ENCODE measurements around the gene GAS1.

GAS1 gene

GRCh38 chr9:86947146-86948073 is at the start of gene GAS1:
Gene GAS1 (minus strand): TSS chr9:86947506. CDS start chr9:86946779, 727 bp downstream.
- DNase-seq (ENCODE audit: low read depth in 1 of 2, low spot score in 1 of 2) = peak; percentile 29 to 59

- DNase-seq (ENCODE audit: low read depth in 1 of 2, low spot score in 1 of 2) = no peak
Measured at GRCh38 chr9:86994231-86994630, 46.9 kb upstream of the GAS1 start.

DNA sequence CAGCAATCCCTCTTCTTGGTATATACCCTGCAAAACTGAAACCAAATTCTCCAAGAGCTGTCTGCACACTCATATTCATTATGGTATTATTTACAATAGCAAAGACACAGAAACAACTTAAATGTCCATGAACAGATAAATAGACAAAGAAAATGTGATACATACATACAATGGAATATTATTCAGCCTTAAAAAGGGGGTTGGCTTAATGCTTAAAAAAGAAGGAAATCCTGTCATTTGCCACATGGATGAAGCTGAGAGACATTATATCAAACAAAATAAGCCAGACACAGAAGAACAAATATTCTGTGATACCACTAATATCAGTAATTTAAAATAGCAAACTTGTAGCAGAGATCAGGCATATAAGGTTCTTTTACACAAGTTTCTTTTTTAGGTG is 46.5 kb upstream of the GAS1 start:
- DNase-seq (ENCODE audit: low read depth in 1 of 2, low spot score in 1 of 2) = no peak

DNA sequence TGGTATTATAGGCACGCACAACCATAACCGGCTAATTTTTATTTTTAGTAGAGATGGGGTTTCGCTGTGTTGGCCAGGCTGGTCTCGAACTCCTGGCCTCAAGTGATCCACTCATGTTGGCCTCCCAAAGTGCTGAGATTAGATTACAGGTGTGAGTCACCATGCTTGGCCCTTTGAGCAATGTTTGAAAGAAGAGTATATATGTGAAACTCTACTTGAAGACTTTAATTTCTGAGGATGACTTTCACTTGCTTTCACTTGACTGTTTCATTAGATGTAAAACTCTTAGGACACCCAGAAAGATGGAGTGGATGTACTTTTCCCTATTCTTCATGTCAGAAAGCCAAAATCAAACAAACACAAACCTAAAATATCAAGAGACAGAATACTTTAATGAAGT is 43.8 kb upstream of the GAS1 start:
- DNase-seq (ENCODE audit: low read depth in 1 of 2, low spot score in 1 of 2) = no peak

- no peak for DNase-seq (ENCODE audit: low read depth in 1 of 2, low spot score in 1 of 2)
Measured at GRCh38 chr9:86990290-86990689, 43.0 kb upstream of the GAS1 start.

DNA sequence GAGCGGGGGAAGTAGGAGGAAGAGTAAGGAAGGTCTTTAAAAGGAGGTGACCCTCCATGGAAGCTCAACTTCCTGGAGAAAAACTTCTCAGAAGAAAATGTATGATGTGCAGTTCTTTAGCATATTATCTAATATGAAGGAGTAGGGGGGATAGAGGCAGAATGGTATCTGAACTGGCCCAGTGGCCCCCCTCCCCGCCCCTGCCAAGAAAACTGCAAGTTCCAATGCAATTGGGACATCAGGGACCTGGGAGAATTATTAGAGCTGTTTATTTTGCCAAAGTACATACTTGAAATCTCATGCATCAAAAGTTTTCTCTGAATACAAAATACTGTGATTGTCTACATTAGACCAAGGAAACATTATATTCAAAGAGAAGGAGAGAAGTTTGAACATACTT is 40.6 kb upstream of the GAS1 start:
- DNase-seq (ENCODE audit: low read depth in 1 of 2, low spot score in 1 of 2) = no peak

DNA sequence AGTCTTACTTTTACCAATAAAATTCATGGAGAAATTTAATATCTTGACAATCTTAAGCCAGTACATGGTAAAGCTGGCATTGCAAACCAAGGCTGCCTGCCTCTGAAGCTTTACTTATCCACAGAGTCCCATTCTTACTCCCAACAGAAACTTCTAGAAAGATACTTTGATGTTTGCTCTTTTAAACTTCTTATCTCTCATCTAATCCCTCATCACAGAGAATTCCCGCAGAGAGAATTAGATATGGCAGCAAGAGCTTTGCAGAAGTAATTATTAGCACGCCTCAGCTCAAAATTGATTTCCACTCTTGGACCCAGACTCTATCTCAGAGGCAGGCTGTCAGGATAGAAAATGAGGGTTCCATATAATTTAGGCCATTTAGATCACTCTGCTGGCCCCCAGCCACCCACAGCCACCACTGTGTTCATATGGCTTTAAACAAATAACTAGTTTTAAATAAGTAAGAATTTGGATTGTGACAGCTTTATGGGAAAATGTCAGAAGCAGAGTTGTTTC is 37.9 kb upstream of the GAS1 start:
- no peak for DNase-seq (ENCODE audit: low read depth in 1 of 2, low spot score in 1 of 2)

DNA sequence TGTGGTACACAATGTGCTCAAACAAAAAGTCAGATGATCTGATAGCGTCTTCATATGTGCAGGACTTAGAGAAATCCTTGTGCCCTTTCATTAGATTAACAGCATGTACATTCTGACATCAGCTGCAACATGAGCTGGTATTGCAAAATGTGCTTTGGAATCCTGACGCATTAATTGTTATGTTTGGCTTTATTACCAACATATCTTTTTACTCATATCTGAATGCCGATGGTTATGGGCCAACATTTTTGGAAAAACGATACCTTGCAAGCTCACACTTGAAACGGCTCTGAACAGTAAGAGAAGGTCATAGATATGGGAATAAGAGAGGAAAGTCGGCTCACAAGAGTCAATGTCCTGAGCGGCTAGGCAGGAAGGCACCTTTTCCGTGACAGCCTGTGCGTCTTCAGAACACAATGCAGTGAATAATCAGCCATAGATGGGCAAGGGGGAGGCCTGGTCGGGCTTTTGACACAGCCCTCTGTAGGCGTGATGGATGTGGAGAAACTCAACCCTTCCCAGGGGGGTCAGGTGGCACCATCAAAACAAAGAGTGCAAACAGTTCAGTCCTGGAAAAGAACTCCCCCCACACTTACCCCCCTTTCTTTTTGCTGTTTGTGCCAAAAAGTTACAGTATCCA is 36.4 kb upstream of the GAS1 start:
- no peak for DNase-seq (ENCODE audit: low read depth in 1 of 2, low spot score in 1 of 2)

- DNase-seq (ENCODE audit: low read depth in 1 of 2, low spot score in 1 of 2) = no peak
Measured at GRCh38 chr9:86983249-86983619, 35.9 kb upstream of the GAS1 start.

DNA sequence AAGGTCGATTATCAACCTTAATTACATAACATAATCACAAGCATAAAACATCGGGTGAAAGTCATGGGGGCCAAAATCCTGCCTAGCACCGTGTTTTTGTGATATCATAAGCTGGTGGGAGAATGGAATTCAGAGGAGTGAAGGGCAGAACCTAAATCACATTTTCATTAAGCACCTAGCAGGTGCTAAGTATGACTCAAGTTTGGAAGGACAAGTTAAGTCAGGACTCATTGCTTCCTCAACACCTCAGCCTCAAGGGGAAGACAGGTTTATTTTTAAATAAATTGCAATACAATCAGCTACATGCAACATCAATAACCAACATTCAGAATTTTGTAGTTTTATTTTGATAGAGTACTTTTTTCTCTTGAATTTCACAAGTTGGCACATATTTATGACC is 33.5 kb upstream of the GAS1 start:
- no peak for DNase-seq (ENCODE audit: low read depth in 1 of 2, low spot score in 1 of 2)

- no peak for DNase-seq (ENCODE audit: low read depth in 1 of 2, low spot score in 1 of 2)
Measured at GRCh38 chr9:86979657-86980056, 32.4 kb upstream of the GAS1 start.

DNA sequence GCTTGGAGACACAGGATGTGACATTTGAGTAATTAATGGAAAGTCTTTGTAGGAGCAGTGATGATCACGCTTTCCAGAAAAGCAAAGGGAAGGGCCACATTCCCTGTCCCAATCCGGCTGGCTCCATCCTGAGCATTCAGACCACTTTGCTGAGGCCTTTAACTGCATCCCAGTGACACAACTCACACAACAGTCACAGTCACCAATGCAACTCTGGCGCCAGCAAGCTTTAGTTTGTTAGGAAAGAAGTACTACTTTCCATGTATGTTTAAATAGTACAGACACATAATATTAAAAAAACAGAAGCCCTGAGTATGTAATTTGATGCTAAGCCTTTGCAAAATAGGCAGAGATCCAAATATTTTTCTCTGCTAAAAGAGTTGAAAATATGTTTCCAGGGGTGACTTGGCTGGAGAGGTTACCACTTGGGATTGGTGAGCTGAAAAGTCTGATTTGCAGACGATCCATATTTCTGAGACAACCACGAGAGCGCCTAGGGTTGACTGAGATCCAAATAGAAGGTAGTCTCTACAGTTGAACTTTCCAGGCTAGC is 31.7 kb upstream of the GAS1 start:
- no peak for DNase-seq (ENCODE audit: low read depth in 1 of 2, low spot score in 1 of 2)

DNA sequence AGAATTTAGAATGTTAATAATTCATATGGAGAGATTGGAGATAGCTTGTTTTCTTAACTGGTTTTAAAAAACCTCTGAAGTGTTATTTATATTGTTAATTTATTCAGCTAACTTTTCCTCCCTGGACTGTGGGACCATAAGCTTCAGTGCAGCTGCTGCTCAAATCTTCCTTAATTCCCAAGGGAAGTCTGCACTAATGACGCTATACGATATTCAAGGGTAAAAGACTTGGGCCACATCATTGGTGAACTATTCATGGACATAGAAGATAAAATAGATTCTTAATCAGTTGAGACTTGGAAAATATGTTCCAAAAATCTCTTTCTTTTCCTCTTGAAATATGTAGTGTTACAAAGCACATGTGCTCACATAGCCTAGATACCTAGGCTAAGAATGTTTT is 31.1 kb upstream of the GAS1 start:
- DNase-seq (ENCODE audit: low read depth in 1 of 2, low spot score in 1 of 2) = no peak

- no peak for DNase-seq (ENCODE audit: low read depth in 1 of 2, low spot score in 1 of 2)
Measured at GRCh38 chr9:86977205-86977835, 30.0 kb upstream of the GAS1 start.

- no peak for DNase-seq (ENCODE audit: low read depth in 1 of 2, low spot score in 1 of 2)
Measured at GRCh38 chr9:86975606-86976005, 28.3 kb upstream of the GAS1 start.

- DNase-seq (ENCODE audit: low read depth in 1 of 2, low spot score in 1 of 2) = no peak
Measured at GRCh38 chr9:86975036-86975435, 27.7 kb upstream of the GAS1 start.

- DNase-seq (ENCODE audit: low read depth in 1 of 2, low spot score in 1 of 2) = no peak
Measured at GRCh38 chr9:86974421-86974820, 27.1 kb upstream of the GAS1 start.

DNA sequence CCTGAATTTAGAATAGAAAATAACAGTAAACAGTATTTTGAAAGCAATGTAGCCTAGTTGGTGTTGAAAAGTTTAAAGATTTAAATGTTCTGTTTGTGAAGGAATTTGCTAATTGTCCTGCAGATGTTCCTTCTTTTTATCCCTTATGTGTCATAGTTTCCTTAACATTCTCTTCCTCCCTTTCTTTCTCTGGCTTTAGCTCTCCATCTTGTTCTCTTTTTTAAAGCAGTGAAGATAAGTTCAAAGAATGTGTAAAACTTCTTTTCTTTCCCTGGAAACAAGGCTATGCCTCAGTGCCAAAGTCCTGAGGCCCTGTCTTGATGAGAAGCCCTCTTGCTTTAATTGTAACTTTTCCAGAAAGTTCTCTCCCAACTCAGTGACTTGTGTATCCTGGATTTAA is 24.4 kb upstream of the GAS1 start:
- no peak for DNase-seq (ENCODE audit: low read depth in 1 of 2, low spot score in 1 of 2)

DNA sequence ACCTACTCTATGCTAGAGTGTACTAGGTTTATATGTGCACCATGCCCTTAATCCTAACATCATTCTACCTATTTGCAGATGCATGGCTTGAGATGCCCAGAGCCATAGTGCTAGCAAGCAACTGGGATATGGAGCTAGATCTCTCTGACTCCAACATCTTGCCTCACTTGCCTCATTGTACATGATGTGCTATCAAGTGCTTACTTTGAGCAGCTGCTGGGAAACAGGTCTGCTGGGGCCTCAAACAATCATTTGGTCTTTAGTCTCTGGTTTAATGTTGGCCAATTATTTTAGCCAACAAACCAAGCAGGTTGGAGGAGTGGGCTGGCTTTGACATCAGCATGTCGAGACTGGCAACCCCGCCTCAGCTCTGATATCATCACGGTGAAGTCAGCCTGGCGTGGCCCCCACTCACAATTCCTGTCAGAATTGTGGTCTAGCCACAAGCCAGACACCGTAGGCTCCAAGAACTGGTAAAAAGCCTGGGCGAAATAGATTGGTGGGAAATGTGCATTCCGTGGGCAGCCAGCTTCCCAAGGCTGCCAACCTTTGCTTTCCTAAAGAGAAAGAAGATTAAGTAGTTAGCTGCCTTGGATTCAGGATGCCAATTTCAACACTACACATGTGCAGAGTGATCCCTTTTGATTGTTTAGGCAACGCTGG is 21.1 kb upstream of the GAS1 start:
- no peak for DNase-seq (ENCODE audit: low read depth in 1 of 2, low spot score in 1 of 2)

DNA sequence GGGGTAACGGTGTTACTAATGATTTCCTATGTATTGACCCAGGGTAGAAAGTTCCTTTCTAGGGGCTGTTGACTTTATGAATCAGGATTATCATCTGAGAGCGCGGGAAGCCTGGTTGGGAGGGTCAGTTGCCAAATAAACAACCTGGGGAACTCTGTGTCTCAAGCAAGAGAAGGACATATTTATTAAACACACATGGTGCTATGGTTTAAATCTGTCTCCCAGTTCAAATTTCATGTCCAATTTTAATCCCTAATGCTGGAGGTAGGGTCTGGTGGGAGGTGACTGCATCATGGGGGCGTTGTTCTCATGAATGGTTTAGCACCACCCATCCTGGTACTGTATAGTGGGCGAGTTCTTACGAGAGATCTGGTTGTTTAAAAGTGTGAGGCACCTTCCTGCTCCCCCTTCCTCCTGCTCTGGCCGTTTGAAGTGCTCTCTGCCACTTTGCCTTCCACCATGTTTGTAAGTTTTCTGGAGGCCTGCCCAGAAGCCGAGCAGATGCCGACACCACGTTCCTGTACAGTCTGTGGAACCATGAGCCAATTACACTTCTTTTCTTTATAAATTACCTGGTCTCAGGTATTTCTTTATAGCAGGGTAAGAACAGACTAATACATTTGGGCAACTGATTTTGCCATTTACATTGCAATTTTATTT is 19.7 kb upstream of the GAS1 start:
- no peak for DNase-seq (ENCODE audit: low read depth in 1 of 2, low spot score in 1 of 2)
